Cardiac ventricle fibroblast (primary cell): ENCODE measurements around the gene STK24. TPM values are rescaled to one million over a fixed set of nuclear protein-coding genes. Genes with fewer than 3 reads are reported as not detected.

Source experiments
- total RNA-seq: library from RNA; depleted of rRNA; stranded (reverse); fragments of >200 nt; gene quantifications from 2 replicates; pipeline ENCODE4 v1.2.3, GENCODE V29; 2015

Gene STK24
- total RNA-seq, result 30.7 and 36.5 TPM in 2 replicates

GRCh38 chr13:98576963-98577835 lies at the start of gene STK24:
Gene STK24 (minus strand): TSS chr13:98577107. CDS start chr13:98576786, 321 bp downstream.

Other genes with a start within 250 kb of the STK24 start
- gene SLC15A1, start 175.6 kb upstream of the STK24 start, total RNA-seq, result not detected in 2 replicates